Muscle of back (tissue), 11 donors: ENCODE results near the gene ACACA. TPM values are rescaled to one million over a fixed set of nuclear protein-coding genes. Genes with fewer than 3 reads are reported as not detected.
"Not testable (repeated sequence)": the region's sequence is repeated elsewhere in the genome, so short reads cannot be mapped to it uniquely, and the experiment has no call there.

Experiments
- DNase-seq, 3 donors: peaks; one replicate each; pipeline versions ENCODE4 v3.0.0 to v3.0.0-alpha.2; 2013
- polyA plus RNA-seq, 10 donors: library from polyadenylated mRNA; unstranded; fragments of 120-200 nt; gene quantifications; one replicate each; pipeline ENCODE4 v1.2.1, GENCODE V29; 2013; ENCODE audit not compliant: insufficient read length in 10 of 10

ACACA gene
- polyA plus RNA-seq, 10 donors, result 19.5 to 37.2 (median 28.1) TPM

DNA sequence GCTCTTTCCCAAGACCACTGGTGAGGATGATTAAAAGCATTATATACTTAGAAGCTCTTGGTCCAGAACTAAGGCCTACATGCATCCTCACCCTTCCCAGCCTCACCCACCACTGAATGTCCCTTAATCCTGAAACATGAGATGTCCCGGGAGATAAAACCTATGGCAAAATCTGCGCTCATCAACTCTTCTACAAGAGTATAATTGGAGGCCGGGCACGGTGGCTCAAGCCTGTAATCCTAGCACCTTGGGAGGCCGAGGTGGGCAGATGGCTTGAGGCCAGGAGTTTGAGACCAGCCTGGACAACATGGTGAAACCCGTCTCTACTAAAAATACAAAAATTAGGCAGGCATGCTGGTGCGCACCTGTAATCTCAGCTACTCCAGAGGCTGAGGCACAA lies 13.3 kb downstream of the ACACA start:
- no peak for DNase-seq

DNA sequence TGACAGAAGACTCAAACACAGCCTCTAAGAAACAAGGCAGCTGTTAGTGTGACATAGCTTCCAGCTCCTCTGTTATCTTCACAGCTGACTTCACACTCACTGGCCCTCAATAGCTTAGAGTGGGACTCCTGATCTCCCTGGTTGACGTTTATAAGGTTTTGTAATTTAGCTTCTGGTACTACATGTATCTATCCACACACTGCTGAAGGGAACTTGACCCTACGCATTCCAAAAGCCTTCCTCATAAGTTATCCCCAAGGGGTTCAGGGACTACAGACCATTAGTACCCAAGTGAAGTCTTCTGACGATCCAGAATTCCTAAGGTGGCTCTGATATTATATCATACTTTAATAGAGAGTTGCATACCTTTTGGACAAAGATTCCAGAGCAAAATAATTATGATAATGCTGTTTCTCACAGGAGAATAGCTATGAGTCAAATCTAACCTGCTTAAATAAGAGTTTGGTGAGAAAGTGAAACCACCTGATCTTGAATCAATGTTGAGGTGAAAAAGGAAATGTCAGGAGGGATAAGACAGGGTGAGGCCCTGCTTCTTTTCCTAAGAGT lies 14.5 kb downstream of the ACACA start:
- DNase-seq, result no peak

DNA sequence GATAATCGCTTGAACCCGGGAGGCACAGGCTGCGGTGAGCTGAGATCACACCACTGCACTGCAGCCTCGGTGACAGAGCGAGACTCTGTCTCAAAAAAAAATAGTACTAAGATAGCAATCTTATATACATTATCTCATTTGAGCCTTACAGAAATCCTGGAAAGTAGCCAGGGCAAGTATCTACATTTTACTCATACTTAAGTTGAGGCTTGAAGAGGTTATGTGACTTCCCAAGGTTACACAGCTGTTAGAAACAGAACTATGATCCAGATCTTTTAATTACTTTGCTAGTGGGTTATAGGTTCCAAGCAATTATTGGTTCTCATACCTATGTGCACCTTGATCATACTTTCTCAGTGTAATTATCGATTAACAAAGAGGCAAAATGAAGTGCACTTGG lies 15.5 kb downstream of the ACACA start:
- no peak for DNase-seq

GRCh38 chr17:37389160-37389559 lies 17.5 kb downstream of the ACACA start:
- DNase-seq, result no peak

DNA sequence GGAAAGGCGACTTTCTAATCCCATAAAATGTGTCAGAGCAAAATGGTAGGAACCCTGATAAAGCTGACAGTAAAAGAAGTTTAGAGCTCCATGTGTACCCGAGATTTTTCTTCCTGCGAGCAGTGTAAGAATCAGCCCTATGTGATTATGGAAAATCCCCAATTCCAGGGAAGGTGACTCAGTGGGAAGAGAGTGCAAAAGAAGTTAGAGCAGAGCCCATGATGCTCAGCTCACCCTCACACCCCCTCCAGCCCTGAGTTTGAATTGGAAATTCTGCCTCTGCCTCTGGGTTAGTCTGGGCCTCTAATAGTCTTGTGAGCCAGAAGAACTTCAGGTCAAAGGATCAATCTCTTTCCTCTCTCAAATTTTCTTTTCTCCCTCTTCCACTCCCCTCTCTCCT lies 18.4 kb downstream of the ACACA start:
- DNase-seq, result no peak

GRCh38 chr17:37386462-37386861 lies 20.2 kb downstream of the ACACA start:
- no peak for DNase-seq

DNA sequence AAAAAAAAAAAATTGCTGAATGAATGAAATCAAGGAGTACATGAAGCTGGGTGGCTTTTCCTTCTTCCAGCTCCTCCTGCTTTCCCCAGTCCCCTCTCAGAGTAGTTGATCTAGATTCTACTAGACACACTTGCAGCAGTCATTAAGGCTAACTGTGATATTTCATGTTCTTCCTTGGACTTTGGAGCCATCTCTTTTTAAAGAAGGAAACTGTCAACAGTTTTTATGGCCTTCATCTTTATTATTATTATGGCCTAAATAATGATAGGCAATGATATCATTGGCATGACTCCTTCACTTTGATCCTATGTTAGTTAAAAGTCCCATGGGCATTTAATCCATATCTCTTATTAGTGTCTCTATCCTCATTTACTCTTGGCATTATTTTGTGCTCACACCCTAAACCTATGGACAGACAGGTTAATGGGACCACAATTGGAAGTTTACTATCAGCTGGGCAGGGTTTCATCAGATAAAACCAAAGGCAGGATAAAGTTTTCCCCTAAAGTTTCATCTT lies 21.1 kb downstream of the ACACA start:
- no peak for DNase-seq

GRCh38 chr17:37384560-37385149 lies 22.0 kb downstream of the ACACA start:
- no peak for DNase-seq

GRCh38 chr17:37382056-37382455 lies 24.6 kb downstream of the ACACA start:
- DNase-seq, result no peak

GRCh38 chr17:37375706-37376105 lies 30.9 kb downstream of the ACACA start, which contains the start of gene C17orf78:
Gene C17orf78, plus strand, starts transcription at chr17:37375985. Its CDS starts 108 bp downstream, at chr17:37376093.
- DNase-seq, result no peak

- DNase-seq, result peak; percentile 60 to 73 (median 68)
Observed at GRCh38 chr17:37373530-37374159, 33.0 kb downstream of the ACACA start.

DNA sequence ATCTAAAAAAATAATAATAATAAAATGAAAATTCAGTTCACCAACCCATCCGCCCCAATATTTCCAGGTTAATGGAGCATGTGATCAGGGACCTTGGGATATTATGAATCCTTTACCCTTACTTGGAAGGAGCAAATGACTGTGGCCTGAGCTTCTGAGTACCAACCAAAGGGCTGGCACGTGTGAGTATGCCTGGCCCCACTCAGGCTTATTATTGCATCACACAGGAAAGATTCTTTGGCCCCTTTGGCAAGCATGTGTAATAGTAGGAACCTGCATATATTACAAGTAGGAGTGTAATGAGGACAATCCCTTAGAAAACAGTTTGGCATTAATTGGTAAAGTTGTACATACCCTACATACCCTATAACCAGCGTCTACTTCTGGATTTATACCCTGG lies 38.1 kb downstream of the ACACA start:
- no peak for DNase-seq

DNA sequence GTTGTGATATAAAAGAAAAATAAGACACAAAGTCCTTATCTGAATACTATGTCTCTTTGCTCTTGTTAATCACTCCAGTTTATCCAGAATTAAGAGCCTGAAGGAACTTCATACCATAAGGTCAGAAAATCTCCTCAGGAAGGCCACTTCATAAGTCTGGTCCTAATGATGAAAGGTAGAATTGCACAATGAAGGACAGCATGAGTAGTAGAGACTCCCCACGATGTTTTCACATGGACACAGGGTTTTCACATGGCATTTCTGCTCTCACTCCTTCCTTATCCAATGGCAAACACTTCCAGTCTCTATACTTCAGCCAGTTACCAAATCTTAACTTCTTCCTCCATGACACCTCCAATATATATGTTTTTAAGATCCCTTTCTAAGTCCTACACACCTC lies 41.0 kb downstream of the ACACA start:
- DNase-seq, result no peak

- DNase-seq, result no peak
Observed at GRCh38 chr17:37361543-37361942, 45.1 kb downstream of the ACACA start.

DNA sequence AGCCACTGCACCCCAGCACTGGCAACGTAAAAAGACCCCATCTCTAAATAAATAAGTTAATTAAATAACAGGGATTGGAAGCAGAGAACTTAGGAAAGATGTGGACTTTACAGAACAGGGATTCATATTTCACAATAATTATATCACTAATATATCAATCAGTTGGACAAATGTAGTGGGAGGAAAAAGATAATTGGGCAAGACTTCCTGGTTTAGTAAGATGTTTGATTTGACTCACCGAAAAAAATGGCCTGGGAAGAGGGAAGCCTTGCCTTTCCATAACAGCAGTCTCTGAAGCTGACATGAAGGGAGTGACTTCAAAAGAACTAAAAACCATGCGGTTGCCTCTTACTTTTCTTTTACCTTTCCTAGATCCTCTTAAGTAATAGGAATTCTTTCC lies 46.0 kb downstream of the ACACA start:
- DNase-seq, result no peak

- DNase-seq, result no peak
Observed at GRCh38 chr17:37359682-37360188, 46.9 kb downstream of the ACACA start.

GRCh38 chr17:37358830-37359681 lies 47.6 kb downstream of the ACACA start:
- DNase-seq, result peak; percentile 88 to 97 (median 93)

GRCh38 chr17:37358098-37358829 lies 48.4 kb downstream of the ACACA start:
- DNase-seq, result peak; percentile 43 to 87 (median 58)

DNA sequence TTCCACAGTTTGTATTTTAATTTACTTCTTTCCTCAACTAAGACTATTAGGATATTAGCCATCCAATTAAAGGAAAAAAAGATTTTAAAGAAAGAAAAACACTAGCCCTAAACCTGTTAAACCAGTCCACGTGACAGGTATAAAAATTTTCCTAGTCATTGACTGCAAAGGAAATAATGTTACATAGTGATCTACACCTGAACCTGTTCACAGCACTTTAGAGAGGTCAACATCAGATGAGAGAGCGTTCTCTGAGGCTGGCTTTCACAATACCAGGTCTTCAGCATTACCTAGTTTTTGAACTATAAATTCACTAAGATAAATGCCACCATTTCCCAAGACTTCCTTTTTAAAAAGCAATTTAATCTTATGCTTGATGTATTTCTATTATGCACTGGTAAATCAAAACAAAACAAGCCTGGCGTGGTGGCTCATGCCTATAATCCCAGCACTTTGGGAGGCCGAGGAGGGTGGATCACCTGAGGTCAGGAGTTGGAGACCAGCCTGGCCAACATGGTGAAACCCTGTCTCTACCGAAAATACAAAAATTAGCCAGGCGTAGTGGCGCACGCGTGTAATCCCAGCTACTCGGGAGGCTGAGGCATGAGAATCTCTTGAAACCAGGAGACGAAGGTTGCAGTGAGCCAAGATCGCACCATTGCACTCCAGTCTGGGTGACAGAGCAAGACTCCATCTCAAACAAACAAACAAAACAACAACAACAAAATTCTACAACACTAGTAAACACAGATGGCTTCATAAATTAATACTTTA lies 49.7 kb downstream of the ACACA start:
- DNase-seq, result not testable (repeated sequence)

DNA sequence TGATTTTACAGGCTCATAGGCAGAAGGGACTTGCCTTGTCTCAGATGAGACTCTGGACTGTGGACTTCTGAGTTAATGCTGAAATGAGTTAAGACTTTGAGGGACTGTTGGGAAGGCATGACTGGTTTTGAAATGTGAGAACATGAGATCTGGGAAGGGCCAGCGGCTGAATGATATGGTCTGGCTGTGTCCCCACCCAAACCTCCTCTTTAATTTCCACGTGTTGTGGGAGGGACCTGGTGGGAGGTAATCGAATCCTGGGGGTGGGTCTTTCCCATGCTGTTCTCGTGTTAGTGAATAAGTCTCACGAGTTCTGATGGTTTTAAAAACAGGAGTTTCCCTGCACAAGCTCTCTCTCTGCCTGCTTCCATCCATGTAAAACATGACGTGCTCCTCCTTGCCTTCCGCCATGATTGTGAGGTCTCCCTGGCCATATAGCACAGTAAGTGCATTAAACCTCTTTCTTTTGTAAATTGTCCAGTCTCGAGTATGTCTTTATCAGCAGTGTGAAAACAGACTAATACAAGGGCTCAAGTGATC lies 59.7 kb downstream of the ACACA start:
- DNase-seq, result not testable (repeated sequence)
